Measurements from ENCODE around the gene KCNK15. TPM values are rescaled to one million over a fixed set of nuclear protein-coding genes. Genes with fewer than 3 reads are reported as not detected.

KCNK15 gene
- total RNA-seq, 4 donors from 2014 or later, result 0.54 TPM; not detected in 3

DNA sequence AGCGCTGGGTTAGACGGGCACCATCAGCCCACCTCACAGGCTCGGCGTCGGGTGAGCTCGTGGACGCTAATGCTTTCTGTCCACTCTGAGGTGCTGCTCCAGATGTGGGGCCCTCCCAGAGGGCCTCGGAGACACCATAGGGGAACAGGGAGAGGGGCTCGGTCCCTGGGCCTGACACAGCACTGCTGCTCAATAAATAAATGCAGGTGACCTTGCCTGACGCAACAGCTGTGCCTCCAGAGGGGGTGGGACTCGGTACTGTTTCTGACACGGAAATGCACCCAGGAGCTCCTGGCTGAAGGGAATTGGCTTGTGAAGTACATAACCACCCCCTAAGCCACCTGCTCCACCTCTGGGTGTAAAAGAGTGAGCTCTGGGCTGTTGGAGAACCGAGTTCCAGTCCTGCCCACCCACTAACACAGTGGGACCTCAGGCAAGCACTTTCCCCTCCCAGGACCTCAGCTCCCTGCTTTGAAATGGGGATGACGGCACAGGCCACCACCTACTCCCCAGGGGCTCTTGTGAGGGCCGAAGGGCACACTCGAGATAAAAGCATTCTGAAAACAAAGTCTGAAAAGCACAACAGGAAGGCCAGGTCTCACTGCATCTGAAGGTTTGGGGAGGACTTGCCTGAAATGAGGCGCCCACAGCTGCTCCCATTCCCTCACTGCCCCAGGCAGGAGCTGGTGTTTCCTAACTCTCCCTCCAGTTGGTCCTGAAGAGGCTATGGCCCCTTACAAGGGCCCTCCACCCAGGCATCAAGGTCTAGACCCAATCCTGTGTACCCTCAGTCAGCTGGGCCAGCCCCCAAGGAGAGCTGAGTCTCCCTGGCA lies 6.7 kb downstream of the KCNK15 start:
- Histone ChIP-seq H3K27me3 (no peaks in the 10 kb centered on the region), H3K27ac (no peak overlapping the region), H3K4me1 (peaks cover 0 to 4% (median 0%) of the 10 kb centered on the region in 4 donors), H3K36me3 (no peaks in the 10 kb centered on the region), H3K9me3 (no peaks in the 10 kb centered on the region), H3K4me3 (no peak overlapping the region)
- DNase-seq, result no peak
- TF ChIP-seq, protein P1, sequence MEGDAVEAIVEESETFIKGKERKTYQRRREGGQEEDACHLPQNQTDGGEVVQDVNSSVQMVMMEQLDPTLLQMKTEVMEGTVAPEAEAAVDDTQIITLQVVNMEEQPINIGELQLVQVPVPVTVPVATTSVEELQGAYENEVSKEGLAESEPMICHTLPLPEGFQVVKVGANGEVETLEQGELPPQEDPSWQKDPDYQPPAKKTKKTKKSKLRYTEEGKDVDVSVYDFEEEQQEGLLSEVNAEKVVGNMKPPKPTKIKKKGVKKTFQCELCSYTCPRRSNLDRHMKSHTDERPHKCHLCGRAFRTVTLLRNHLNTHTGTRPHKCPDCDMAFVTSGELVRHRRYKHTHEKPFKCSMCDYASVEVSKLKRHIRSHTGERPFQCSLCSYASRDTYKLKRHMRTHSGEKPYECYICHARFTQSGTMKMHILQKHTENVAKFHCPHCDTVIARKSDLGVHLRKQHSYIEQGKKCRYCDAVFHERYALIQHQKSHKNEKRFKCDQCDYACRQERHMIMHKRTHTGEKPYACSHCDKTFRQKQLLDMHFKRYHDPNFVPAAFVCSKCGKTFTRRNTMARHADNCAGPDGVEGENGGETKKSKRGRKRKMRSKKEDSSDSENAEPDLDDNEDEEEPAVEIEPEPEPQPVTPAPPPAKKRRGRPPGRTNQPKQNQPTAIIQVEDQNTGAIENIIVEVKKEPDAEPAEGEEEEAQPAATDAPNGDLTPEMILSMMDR (IDR thresholded peaks at IDR 0.05), result no peak
- TF ChIP-seq POLR2A (IDR thresholded peaks at IDR 0.05), result no peak

DNA sequence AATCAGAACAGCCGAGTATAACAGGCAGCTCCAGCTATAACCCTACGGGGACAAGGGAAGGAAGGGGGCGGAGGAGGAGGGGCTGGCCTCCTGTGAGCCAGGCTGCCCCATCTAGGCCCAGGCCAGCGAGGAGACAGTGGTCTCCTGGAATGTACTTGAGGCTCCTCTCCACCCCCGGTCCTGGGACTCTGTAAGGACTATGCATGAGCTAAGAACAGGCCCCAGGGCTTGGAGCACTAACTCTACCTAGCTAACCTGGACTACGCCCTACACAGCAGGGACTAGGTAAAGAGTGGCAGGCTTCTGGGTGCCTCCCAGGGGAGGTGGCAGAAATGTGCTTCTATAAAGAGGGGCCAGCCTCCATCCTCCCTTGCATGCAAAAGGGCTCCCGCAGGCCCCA lies 8.9 kb downstream of the KCNK15 start:
- no peak overlapping the region for H3K27ac ChIP-seq
- H3K4me3 ChIP-seq, result no peak overlapping the region
- no peaks in the 10 kb centered on the region for H3K36me3 ChIP-seq
- no peaks in the 10 kb centered on the region for H3K4me1 ChIP-seq
- TF ChIP-seq, protein P1 (IDR thresholded peaks at IDR 0.05), result no peak
- TF ChIP-seq POLR2A (IDR thresholded peaks at IDR 0.05), result no peak
- H3K27me3 ChIP-seq, result no peaks in the 10 kb centered on the region
- no peak for DNase-seq
- H3K9me3 ChIP-seq, result no peaks in the 10 kb centered on the region

DNA sequence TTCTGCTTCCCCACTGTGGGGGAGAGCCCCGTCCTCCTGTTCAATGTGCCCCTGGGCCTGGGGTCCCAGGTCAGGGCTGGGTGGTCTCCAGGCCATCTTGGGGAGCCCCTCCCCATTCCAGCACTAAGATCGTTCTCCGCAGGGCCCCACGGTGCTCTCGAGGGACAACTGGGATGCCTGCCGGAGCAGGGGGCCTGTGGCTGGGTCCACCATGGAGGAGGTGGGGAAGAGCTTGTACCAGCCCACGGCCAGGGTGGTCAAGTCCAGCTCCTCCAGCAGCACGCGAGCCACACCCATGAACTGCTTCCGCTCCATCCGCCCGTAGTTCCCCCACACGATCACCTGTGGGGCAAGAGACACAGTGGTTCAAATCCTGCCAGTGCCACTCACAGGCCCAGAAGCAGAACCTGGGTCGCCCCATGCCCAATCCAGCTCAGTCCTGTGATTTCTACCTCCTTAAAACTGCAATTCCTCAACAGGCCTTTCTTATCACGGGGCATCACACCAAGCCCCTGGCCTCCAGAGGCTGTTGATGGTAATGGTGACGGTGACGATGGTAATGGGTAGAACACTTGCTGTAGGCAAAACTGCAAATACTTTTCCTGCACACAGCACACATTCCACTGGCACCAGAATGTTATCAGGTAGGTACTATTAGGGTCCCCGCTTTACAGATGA lies 10.5 kb downstream of the KCNK15 start:
- TF ChIP-seq, protein P1 (IDR thresholded peaks at IDR 0.05), result no peak
- TF ChIP-seq POLR2A (IDR thresholded peaks at IDR 0.05), result no peak
- Histone ChIP-seq H3K36me3 (no peaks in the 10 kb centered on the region), H3K27ac (no peak overlapping the region), H3K4me1 (no peaks in the 10 kb centered on the region), H3K27me3 (no peaks in the 10 kb centered on the region), H3K9me3 (no peaks in the 10 kb centered on the region), H3K4me3 (no peak overlapping the region)
- no peak for DNase-seq

DNA sequence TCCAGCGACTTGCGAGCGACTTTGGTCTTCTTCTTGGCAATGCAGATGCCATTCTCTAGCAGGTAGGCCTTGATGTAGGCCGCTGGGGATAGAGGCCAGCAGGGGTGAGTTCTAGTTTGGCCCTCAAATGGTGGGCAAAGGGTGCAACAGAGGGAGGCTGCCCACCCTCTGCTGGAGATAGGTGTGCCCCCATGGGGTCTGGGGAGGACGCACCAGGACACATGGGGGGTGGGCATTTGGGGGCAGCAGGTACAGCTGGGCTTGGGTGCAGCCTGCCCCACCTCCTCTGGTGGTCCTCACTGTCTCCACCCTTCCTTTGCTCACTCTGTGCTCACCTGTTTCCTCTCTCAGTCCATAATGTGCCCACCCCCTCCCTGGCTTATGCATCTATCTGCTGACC lies 11.3 kb downstream of the KCNK15 start:
- no peak for DNase-seq
- Histone ChIP-seq H3K4me3 (no peak overlapping the region), H3K27ac (no peak overlapping the region), H3K4me1 (no peaks in the 10 kb centered on the region), H3K9me3 (no peaks in the 10 kb centered on the region), H3K27me3 (no peaks in the 10 kb centered on the region), H3K36me3 (no peaks in the 10 kb centered on the region)
- no peak for TF ChIP-seq POLR2A (IDR thresholded peaks at IDR 0.05)
- TF ChIP-seq, protein P1 (IDR thresholded peaks at IDR 0.05), result no peak

DNA sequence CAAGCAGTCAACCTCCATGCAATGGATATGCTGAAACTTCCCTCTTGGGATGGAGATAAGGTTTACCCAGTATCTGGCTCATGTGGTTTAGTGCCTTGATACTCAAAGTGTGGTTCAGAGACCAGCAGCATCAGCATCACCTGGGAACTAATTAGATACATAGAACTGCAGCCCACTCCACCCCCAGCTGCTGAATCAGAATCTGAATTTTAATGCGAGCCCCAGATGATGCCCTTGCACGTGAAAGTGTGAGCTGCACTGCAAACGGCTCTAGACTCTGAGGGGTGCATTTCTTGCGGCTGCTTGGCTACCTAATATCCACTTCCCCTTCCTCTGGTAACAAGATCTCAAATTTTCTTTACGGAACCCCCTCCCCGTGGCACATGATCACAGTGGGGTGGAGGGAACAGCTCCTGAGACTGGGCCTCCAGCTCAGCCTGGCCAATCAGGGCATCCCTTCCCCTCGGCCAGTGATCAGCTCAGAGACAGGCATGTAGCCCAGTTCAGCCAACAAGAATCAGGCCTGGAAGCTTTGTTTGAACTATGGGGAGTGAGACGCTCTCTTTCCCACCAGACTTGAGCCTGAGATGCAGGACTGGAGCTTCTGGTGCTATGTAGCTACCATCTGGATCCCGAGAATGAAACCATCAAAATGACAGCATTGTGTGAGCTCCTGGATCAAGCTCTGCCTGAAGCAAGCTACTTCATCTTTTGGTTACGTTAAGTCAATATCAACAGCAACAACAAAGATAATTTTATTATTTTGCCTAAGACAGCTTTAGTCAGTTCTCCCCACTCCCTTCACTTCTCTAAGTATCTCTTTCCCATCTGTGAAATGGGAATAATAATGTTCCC lies 12.8 kb downstream of the KCNK15 start:
- no peak for DNase-seq
- TF ChIP-seq, protein P1 (IDR thresholded peaks at IDR 0.05), result no peak
- TF ChIP-seq POLR2A (IDR thresholded peaks at IDR 0.05), result no peak
- no peaks in the 10 kb centered on the region for H3K27me3 ChIP-seq
- H3K4me3 ChIP-seq, result no peak overlapping the region
- no peak overlapping the region for H3K27ac ChIP-seq
- H3K4me1 ChIP-seq, result no peaks in the 10 kb centered on the region
- no peaks in the 10 kb centered on the region for H3K9me3 ChIP-seq
- H3K36me3 ChIP-seq, result no peaks in the 10 kb centered on the region

All from Peyer's patch (tissue), 4 donors.